Temporal lobe (tissue), 1 donor: ENCODE data around the gene SERTAD4. TPM values are rescaled to one million over a fixed set of nuclear protein-coding genes. Genes with fewer than 3 reads are reported as not detected.

ENCODE experiments used
- total RNA-seq: library from RNA; depleted of rRNA; stranded (reverse); fragments of >200 nt; gene quantifications from one replicate; pipeline ENCODE4 v1.2.3, GENCODE V29; 2014

The SERTAD4 gene
- total RNA-seq, 1 donor from 2014 or later: 6.1 TPM

Other genes starting within 250 kb of the SERTAD4 start
- 1.5 TPM for gene HHAT, start 96.1 kb downstream of the SERTAD4 start, total RNA-seq